Kidney (tissue), 14 donors: ENCODE measurements around the gene SCGB3A1. TPM values are rescaled to one million over a fixed set of nuclear protein-coding genes. Genes with fewer than 3 reads are reported as not detected.

Experiments
- DNase-seq, 5 donors: peaks; one replicate each; pipeline ENCODE4 v3.0.0-alpha.2; 2013 to 2020
- FAIRE-seq: peaks from 2 replicates; lab custom pipeline; 2012; peaks lifted over from hg19 to GRCh38; lab: Jason Lieb, UNC
- H3K27ac ChIP-seq, 2 donors: one replicate each; pipeline ENCODE4 v1.7.0; 2013; ENCODE audit warnings: low read depth in 2 of 2, low read length in 2 of 2, inconsistent platforms in 1 of 2
- H3K27me3 ChIP-seq: one replicate; pipeline ENCODE4 v1.7.1; 2013; ENCODE audit warnings: low read length, inconsistent platforms; ENCODE audit not compliant: control insufficient read depth, insufficient read depth
- H3K36me3 ChIP-seq, 3 donors: one replicate each; pipeline versions ENCODE4 v1.7.0 to v1.7.1; 2013; ENCODE audit warnings: low read length in 3 of 3, control low read depth in 1 of 3, inconsistent platforms in 1 of 3; ENCODE audit not compliant: insufficient read depth in 3 of 3, control insufficient read depth in 2 of 3
- H3K4me1 ChIP-seq, 3 donors: one replicate each; pipeline versions ENCODE4 v1.7.0 to v1.7.1; 2013; ENCODE audit warnings: low read length in 3 of 3, inconsistent platforms in 1 of 3, low read depth in 1 of 3; ENCODE audit not compliant: control insufficient read depth in 2 of 3, insufficient read depth in 2 of 3
- H3K4me3 ChIP-seq, 3 donors: one replicate each; pipeline versions ENCODE4 v1.7.0 to v1.8.1; 2013; ENCODE audit warnings: low read length in 3 of 3, control low read depth in 1 of 3, inconsistent platforms in 1 of 3
- H3K9ac ChIP-seq, 3 donors: one replicate each; pipeline versions ENCODE4 v1.7.0 to v1.7.1; 2013; ENCODE audit warnings: low read length in 3 of 3, control low read depth in 1 of 3, inconsistent platforms in 1 of 3
- H3K9me3 ChIP-seq, 3 donors: one replicate each; pipeline versions ENCODE4 v1.7.0 to v1.7.1; 2013; ENCODE audit warnings: low read length in 3 of 3, control low read depth in 1 of 3, inconsistent platforms in 1 of 3; ENCODE audit not compliant: control insufficient read depth in 2 of 3, insufficient read depth in 1 of 3
- intact Hi-C: fragments of 100-400 bp; cut with DNase I; formaldehyde crosslinking; loops from one replicate; pipeline ENCODE4 v1.11.1; 2022
- polyA plus RNA-seq: library from polyadenylated mRNA; stranded (reverse); fragments of 350-450 nt; fragmentation: Illumina TruSeq; extraction: RNeasy Lipid Tissue Mini Kit (QIAGEN cat#74804); gene quantifications from one replicate; pipeline ENCODE4 v1.2.3, GENCODE V29; 2014; ENCODE audit warnings: low read depth, low replicate concordance; ENCODE audit not compliant: insufficient read depth
- total RNA-seq: library from RNA; stranded (reverse); fragmentation: NEBNext Ultra II Directional; extraction: Animal tissue kit (Norgen Biotek cat#: 25700); gene quantifications from one replicate; pipeline ENCODE4 v1.2.1, GENCODE V29; 2021
- TF ChIP-seq, protein P1 (sequence below): IDR thresholded peaks from 3 replicates; pipeline ENCODE4 v1.5.1; 2012; ENCODE audit warnings: mild to moderate bottlenecking, moderate library complexity, borderline replicate concordance; ENCODE audit not compliant: insufficient read depth; ENCODE audit errors: extremely low read depth
- donor health status: control.
- donor health status: control.
- donor health status: control.
- donor health status: control.
- donor health status: control.
- donor health status: DM: yes; HTN: yes; CAD: no.
- donor health status: Normal renal cell carcinoma (clear cell type).

Gene SCGB3A1
- total and polyA plus RNA-seq, 2 donors from 2014 or later: 1.1 to 2.3 TPM

DNA sequence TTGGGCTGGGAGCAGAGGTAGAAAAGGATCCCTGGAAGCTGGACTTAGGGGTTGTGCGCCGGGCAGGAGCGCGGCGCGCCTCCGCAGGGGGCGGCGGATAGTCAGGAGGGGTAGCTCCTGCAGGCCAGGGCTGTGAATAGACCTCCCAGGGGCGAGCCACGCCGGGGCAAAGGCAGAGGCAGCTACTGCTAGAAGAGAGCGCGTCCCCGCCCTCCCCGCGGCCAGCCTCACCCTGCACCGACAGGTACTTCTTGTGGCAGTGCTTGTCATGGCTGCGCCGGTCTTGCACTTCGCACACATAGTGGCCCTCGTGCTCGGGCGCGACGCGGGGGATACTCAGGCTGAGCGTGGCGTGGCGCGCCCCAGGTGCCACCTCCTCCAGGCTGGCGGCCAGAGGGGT is 30.0 kb upstream of the SCGB3A1 start:
- Histone ChIP-seq H3K27ac (no peak overlapping the region), H3K4me1 (peaks cover 0 to 2% (median 0%) of the 10 kb centered on the region in 3 donors), H3K9ac (no peak overlapping the region), H3K36me3 (no peaks in the 10 kb centered on the region), H3K9me3 (no peaks in the 10 kb centered on the region), H3K27me3 (no peaks in the 10 kb centered on the region), H3K4me3 (no peak overlapping the region)
- no peak for FAIRE-seq
- TF ChIP-seq, protein P1, sequence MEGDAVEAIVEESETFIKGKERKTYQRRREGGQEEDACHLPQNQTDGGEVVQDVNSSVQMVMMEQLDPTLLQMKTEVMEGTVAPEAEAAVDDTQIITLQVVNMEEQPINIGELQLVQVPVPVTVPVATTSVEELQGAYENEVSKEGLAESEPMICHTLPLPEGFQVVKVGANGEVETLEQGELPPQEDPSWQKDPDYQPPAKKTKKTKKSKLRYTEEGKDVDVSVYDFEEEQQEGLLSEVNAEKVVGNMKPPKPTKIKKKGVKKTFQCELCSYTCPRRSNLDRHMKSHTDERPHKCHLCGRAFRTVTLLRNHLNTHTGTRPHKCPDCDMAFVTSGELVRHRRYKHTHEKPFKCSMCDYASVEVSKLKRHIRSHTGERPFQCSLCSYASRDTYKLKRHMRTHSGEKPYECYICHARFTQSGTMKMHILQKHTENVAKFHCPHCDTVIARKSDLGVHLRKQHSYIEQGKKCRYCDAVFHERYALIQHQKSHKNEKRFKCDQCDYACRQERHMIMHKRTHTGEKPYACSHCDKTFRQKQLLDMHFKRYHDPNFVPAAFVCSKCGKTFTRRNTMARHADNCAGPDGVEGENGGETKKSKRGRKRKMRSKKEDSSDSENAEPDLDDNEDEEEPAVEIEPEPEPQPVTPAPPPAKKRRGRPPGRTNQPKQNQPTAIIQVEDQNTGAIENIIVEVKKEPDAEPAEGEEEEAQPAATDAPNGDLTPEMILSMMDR: no peak
- intact Hi-C loops: no loop called here
- no peak for DNase-seq

DNA sequence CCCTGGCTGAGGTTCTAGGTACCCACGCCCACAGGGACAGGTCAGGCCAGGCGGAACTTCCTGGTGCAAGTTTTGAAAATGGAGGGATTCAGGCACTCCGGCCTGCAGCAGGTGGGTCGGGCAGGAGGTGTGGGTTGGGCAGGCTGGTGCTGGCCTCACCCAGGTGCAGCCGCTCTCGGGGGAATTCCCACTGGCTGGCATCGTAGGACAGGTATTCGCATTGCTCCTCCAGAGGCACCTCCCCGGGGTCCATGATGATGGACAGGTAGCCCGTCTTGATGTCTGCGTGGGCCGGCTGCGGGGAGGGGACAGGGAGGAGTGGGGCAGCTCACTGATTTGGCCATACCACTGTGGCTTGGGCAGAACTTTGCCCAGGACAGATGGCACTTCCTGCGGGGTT is 28.7 kb upstream of the SCGB3A1 start:
- Histone ChIP-seq H3K4me1 (peaks cover 0 to 2% (median 0%) of the 10 kb centered on the region in 3 donors), H3K4me3 (no peak overlapping the region), H3K9me3 (no peaks in the 10 kb centered on the region), H3K9ac (no peak overlapping the region), H3K36me3 (no peaks in the 10 kb centered on the region), H3K27me3 (no peaks in the 10 kb centered on the region), H3K27ac (no peak overlapping the region)
- FAIRE-seq (no peak), DNase-seq (no peak)
- TF ChIP-seq, protein P1: no peak
- intact Hi-C loops: no loop called here

DNA sequence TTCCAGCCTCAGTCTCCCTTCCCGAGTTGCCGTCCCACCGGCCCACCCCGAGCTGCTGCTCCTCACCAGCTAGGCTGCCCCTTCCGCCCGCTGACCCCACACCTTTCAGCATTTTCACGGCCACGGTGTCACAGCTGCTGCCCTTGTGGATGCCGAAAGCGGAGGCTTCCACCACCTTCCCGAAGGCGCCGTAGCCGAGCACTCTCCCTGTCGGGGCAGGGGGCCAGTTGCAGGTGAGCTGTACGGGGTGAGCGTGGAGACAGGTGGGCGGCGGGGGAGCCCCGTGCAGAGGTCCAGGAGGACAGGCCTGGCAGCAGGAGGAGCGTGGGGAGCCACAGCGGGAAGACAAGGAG is 28.2 kb upstream of the SCGB3A1 start:
- Histone ChIP-seq H3K4me3 (no peak overlapping the region), H3K9me3 (no peaks in the 10 kb centered on the region), H3K27me3 (no peaks in the 10 kb centered on the region), H3K9ac (no peak overlapping the region), H3K4me1 (peaks cover 0 to 2% (median 0%) of the 10 kb centered on the region in 3 donors), H3K36me3 (no peaks in the 10 kb centered on the region), H3K27ac (no peak overlapping the region)
- no peak for DNase-seq
- TF ChIP-seq, protein P1: no peak
- FAIRE-seq: no peak
- intact Hi-C loops: no loop called here
